NCI-H1417 treated with DMSO at 0.1 percent for 48 hours (cell line): ENCODE data around the gene LOXL4.

Source experiments
- DNase-seq: peaks from one replicate; lab custom pipeline; 2025; lab: John Stamatoyannopoulos, UW

Gene LOXL4

DNA sequence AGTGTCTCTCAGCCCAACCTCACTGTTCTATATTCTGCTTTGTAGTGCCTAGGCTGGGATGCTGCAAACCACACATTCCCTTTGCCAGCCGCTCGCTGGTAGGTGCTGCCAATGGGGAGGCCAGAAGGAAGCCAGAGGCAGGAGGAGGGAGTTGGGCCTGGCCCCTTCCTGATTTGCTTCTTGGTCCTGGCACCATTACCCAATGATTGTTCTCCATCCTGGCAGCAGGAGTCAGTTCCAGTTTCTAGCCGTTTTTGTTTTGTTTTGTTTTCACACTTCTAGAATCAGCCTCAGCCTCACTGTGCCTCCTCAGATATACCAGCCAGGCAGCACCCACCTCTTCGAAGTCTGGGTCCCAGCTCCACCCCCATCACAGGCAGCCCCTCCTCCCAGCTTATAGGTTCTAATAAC lies 27.4 kb upstream of the LOXL4 start:
- DNase-seq: no peak

DNA sequence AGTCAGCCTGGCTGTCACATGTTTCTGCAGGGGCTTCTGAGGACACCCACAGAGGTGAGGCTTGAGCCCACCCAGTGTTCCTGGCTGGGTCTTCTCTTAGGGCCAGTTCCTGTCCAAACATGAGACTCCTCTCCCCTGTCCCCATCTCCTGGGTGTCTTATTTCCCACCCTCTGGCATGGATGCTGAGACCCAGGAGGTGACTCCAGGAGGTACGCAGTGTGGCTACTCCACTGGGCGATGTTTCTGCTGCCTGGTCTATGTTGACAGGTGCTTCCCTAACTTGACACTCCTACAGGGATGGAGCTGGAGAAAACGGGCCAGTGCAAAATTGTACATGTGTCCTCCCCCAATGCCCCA lies 26.3 kb upstream of the LOXL4 start:
- DNase-seq: no peak

DNA sequence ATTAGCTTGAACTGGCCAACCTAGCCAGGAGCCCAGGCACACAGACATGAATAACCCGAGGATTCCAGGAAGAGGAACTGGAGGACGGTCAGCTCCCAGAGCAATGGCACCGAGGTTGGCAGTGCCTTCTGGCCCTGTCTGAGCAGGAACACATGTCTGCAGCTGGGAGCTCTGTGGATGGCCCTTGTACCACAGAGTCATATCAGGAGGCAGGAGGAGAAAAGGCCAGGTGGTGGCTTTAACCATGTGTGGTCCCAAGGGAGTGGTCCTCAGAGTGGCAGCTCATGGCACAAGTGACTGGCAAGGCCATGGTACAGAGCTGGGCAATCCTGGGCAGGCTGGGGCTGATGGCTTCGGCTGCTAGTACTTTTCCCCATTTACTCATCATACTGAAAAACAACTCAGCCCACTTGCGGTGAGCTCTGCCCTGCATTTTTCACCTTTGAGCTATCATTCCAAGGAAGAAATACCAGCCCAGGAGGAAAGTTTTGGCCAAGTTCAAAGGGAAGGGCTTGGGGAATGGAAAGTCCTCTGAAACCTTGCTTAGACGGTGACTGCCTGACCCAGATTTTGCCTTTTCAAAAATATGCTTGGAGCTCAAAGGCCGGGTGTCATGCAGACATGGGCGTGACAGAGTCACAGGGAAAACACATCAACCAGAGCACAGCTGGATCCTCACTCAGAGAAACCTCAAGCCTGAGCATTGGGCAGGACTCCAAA lies 25.7 kb upstream of the LOXL4 start:
- DNase-seq: no peak

DNA sequence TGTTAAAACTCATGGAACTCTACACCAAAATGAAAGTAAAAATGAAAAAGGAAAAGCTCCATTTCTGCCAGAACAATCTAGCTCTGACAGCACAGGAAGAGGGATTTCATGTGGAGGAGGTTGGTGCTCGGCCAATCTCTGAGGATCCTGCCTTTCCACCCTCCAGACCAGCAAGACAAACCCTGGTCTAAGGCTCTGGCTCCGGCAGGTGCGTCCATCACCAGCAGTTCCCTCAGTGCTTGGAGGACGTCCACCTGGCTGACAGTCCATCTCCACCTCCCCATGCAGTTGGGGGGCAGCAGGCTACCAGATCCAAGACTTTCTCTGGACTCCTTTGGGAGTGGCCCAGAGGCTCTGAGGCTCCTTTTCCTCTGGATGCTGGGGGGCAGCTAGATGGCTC lies 25.0 kb upstream of the LOXL4 start:
- no peak for DNase-seq

DNA sequence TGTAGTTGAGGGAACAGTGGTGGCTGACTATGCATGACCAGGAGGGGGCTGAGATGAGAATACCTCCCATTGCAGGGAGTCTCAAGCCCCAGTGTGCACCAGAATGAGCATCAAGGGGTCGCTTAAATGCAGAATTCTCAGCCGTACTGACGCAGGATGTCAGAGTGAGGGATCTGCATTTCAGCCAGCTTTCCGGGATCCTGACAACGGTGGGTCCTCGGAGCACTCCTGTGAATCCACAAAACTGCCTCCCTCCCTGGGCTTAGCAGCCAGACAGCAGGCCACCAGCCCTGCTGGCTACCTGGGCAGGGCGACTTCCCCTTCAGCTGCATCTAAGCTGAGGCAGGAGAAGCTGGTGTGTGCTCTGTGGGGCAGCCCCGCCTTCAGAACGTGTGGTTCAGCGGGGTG lies 21.8 kb upstream of the LOXL4 start:
- no peak for DNase-seq

DNA sequence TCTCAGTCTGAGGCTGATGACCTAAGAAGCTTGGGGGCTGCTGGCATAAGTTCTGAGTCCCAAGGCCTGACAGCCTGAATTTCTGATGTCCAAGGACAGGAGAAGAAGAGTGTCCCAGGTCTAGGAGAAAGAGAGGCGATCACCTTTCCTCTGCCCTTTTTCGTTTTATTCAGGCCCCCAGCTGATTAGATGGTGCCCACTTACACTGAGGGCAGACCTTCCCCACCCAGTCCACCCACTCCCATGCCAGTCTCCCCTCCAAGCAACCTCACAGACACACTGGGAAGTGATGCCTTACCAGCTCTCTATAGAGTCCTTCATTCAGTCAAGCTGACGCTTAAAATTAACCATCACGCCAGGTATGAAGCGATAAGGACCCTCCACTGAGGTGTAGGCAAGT lies 19.3 kb upstream of the LOXL4 start:
- DNase-seq: no peak

DNA sequence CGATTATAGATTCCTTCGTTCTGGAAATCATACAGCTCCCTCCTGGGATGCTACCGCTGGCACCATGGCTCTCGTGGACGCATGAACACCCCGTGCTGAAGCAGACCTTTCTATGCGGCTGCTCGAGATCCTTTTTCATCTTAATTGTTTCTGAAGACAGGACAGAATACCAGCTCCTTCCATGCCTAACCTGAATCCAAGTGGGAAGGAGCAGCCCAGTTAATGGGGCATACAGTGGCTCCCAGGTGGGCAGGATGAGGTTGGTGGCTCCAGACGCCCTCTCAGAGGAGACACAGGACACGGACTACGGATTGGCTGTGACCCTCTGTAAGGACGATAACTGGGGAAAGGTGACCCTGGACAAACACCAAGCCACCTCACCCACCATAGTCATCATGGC lies 18.4 kb upstream of the LOXL4 start:
- no peak for DNase-seq

DNA sequence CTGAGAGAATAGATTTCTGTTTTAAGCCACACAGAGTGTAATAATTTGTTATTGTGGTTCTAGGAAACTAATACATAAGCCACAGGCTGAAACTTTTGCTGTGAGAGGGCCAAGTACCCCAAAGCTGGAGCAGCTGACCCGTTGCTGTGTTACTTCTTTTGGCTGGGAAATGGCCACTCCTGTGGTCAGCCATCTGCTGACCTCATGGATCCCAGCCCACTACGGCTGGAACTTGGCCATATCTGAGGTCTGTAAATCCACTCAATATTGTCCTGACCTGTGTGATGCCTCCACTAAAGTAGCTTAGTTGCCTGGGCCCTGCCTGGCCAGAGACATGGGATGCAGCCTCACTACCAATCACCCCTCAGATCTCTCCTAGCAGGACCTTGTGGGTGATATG lies 17.4 kb upstream of the LOXL4 start:
- no peak for DNase-seq

DNA sequence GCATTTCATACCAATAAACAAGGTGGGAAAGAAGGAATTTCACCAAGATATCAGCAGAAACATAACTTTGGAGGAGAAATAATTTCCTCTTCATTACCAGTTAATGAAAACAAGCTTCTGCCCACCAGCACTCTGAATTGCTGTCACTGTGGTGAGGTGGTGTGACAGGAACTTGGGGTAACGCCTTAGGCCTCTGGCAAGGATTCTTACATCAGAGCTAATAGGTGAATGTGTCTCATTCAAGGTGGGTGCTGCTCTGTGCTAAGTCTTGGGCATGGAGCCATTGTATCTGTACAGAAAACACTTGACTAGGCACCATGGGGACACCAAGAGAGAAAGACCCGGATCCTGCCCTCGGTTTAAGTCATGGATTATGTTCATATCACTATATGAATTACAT lies 8.3 kb upstream of the LOXL4 start:
- no peak for DNase-seq

DNA sequence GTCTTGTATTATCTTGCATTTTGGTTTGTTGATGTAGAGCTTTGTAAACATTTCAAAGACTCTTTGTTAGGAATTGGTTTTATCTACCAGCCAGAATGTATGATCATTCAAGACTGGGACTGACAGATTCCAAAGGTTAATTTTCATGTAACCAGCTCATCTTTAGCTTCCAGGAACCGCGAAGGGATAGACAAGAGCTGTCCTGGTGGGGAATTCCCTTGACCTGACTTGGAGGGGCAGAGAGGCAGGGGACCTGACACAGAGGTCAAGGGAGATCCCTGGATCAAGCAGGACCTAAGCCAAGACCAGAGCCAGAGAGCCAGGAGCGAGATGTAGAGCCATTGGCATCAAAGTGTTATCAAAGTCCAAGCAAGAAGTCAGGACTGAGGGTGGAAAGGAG lies 6.6 kb upstream of the LOXL4 start:
- no peak for DNase-seq

DNA sequence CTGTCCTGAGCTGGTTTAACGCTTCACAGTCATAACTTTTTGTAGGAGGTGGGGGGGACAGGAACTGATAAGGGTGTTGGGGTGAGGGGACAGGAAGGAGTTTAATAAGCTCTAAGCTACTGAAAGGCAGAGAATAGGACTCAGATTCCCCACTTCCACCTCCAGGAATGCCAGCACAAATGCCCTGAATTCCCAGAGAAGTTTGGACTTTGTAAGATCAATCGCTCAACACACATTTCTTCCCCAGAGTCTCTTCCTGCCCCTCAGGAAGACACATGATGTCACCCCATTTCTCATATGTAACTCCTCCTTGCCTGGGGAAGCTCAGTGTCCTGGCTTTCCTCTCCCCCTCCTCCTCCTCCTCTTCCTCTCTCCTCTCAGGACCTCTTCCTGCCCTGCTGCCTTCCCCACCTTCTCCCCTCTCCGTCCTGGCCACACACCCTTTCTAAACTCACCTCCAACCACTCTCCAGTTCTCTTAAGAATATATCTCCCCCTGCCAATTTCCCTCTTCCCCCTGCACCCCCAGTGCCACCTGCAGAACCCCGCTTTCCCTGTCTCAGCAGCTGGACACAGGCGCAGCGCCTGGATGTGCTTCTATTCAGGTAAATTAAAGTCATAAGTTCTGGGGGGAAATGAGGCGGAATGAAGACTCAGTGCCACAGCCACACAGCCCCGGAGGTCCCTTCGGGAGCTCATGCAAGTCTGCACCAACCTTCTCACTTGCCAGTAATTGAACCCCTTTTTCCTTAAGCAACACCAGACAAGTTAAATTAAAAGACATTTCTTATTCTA lies 5.3 kb upstream of the LOXL4 start:
- DNase-seq: no peak

DNA sequence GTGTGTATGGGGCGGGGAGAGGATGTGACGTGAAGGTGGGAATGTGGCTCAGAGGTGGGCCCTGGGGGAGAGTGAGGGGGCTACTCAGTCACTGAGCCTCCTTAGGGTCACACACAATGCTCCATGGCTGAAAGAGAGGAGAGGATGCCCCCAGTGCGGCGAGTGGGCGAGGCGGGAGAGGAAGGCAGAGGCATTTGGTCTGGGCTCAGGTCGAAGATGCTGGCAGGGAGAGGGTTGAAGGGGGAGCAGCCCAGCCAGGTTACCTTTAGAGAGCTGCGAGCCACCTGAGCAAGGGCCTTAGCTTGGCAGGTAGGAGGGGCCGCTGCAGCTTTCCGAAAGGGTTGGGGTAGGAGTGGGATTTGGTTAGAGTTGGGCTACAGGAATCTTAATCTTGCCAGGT lies 4.7 kb upstream of the LOXL4 start:
- DNase-seq: no peak

DNA sequence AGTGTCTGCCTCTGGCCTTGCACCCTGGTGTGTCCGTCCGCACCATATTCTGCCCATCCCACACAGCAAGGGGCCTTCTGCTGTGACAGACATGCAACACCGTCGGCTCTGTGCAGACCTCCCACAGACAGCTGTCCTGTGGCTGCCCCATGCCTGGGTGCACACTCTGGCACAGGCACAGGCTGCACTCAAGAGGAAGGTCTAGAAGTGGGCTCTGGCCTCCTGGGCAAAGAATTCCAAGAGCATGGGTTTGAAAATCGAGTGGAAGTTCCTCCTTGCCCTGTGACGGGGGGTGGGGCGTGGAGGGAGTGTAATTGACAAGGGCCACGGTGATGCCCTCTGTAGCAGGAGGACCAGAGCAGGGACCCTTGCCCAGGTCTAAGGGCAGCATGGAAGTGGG lies 4.3 kb upstream of the LOXL4 start:
- no peak for DNase-seq

DNA sequence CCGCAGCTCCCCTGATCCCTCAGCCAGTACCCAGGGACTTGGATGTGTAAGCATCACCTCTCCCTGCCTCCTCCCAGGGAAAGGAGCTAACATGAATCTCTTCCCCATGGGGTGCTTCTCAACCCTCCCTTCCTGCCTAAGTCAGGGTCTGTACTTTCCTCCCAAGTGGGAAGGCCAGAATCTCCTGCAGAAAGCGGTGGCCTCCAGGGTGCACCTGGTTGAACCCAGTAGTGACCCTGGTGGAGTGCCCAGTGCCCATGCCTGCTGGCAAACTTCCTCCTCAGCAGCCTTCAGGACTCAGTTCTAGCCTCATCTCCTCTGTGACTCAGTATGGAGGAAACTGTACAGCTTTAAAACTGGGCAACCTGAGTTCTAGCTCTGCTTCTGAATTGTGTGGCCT lies 2.8 kb upstream of the LOXL4 start:
- no peak for DNase-seq

DNA sequence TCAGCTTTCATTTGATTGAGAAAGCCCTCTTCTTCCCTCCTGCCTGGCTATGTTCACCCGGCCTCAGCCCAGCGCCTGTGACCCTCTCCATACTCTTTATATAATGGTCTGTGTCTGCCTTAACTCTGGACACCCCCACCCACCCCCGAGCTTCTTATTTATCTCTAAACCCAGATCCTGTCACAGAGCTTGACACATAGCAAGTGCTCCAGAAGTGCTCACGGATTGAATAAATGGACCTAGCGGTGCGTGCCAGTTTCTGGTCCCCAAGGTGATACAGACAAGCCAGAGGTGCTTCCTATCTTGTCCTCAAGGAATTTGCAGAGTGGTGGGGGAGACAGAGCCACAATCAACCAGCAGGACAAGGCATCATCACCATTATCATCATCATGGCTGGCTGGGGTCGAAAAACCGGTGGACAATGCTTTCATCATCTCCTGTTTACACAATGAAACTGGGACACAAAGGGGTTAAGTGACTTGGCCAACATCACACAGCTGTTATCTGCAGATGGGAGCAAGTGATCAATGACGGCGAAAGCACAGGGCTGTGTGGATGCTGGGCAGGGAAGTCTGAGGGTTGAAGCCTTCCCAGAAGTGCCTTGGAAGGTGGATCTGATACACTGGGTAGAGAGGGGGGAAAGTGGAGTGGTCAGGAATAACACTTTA lies 2.2 kb upstream of the LOXL4 start:
- no peak for DNase-seq

DNA sequence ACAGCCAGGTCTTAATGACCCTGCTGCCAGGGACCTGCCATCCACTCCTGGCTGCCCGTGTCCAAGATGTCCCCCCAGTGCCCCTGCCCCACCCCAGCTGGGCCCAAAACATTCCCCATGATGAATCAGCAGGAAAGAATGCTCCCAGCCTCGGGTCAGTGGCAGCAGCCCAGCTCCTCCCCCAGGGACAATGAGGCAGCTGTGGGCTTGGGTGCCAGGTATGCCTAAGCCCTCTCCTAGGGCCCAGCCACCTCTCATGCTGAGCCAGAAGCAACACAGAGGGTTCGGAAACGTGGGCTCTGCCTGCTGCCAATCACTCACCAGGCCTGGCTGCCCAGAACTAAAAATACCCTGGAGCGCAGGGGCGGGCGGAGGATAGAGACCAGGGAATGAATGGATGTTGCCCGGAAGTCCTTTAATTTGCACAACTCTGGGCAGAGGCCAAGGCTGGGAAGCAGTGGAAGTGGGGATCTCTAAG lies 1.5 kb upstream of the LOXL4 start:
- DNase-seq: no peak

DNA sequence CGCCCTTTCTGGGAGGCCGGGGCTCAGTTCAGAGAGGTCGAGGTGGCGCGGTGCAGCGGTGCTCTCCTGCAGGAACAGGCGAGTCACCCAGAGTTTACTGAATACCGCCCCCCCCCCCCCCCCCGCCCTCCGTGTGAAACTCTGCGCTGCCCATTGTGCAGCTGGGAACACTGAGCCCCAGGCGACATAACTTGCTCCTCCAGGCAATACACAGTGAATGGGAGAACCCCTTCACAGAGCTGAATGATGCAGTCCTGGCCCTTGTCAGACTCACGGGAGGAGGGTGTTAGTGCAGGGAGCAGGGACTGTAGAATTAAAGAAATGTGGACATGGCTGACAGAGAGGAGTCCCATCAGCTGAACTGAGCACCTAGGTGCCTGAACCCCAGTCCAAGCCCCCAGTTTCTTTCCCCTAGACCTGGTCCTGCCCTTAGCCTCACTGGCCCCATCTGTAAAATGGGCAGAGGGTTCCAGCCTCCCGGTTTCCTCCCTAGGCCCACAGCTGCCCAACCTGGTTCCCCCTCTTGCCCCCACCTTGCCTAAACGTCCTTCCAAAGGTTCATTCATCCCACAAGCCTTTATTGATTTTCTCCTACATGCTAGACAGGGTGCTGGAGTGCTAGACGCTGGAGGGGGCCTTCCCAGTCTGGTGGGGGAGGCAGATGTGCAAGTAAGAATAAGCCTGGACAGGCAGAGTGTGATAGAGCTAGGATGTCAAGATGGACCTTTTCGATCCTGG lies 869 bp upstream of the LOXL4 start:
- no peak for DNase-seq

DNA sequence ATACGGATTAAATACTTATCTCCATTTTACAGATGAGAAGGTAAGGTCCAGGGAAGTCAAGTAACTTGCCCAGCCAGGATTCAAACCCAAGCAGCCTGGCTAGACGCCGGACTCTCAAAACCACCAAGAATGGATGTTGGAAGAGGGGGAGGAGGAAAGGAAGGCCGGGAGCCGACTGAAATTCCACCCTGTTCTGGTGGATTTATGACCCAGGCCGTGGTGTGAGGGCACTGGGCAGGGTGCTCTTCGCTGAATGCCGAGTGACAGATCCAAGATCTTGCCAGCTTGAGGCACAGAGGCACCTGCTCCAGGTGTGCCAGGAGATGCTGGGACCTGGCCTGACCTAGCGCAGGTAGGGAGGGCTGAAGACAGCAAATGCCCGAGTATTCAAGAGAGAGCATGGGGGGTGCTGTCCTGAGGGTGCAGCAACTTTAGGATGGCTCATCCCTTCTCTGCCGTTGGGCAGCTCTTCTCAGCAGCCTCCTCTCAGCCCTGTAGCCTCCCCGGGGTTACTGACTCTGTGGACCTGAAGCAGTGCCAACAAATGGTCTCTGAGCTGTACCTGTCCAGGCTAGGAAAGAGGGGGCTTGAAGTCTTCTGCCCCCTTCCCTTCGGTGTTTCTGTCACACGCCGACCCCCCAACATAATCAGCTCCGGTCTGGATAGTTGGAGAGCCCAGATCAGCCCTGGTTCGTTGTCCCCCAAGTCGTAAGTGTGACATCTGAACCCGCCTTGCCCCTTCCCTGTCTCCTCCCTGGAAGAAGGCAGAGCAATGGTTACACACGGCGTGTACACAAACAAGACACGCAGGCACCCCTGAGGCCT lies 713 bp downstream of the LOXL4 start:
- DNase-seq: no peak

DNA sequence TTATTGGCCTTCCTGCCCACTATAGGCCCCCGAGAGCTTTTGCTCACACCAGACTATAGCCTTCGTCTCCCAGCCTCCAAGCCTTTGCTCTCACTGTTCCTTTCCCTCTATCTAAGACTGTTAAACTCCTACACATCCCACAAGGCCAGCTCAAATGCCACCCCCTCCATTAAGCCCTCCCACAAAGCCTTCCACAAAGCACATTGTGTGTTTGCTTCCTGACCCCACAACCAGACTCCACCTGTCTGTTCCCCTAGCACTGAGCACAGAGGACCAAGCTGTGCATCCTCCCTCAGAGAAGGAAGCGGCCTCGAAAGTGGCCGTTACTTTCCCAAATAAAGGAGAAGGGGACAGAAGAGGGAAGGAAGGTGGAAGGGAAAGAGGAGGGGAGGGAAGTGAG lies 1.3 kb downstream of the LOXL4 start:
- no peak for DNase-seq

DNA sequence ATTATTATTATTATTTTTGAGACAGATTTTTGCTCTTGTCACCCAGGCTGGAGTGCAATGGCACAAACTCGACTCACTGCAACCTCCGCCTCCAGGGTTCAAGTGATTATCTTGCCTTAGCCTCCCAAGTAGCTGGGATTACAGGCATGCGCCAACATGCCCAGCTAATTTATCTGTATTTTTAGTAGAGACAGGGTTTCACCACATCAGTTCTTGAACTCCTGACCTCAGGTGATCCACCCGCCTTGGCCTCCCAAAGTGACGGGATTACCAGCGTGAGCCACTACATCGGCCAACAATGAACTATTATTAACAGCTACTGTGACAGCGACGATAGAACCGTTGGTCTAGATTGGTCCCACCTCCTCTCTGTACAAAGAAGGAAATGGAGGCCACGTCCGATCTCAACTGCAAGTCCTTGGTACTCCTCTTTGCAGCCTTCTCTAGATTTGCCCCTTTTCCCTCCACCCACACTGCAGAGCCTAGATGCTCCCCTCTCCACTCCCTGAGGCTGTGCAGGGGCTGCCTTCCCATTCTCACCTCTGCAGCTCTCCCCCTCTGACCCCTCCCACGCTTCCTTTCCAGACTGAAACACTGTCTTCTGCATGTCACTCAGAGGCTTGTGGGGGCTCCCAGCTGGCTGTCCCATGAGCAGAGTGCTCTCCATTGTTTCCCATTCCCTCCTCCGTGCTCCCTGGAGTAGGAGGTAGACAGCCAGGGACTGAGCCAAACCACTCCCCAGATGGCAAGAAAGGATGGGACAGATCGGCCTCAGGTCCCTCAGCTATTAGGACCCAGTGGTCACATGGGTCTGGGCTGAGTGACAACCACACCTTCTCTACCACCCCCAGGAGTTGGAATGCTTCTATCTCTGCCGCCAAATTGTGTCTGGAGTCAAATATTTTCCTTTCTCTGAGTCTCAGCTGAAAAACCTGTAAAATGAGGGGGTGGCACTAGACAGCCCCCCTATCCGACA lies 2.3 kb downstream of the LOXL4 start:
- DNase-seq: no peak
